Mesenchymal stem cell (in vitro differentiated cells and primary cell): Measurements from ENCODE around the gene BAZ2A.
"Not testable (repeated sequence)": the region's sequence is repeated elsewhere in the genome, so short reads cannot be mapped to it uniquely, and the experiment has no call there.

Experiments used
- DNase-seq: peaks from one replicate; pipeline ENCODE4 v3.0.0-alpha.2; 2013
- H2AFZ ChIP-seq: one replicate; pipeline ENCODE4 v1.6.1; 2013; ENCODE audit warnings: low read depth, mild to moderate bottlenecking, control low read depth, inconsistent platforms, low read length, moderate library complexity
- H2AK5ac ChIP-seq: 2 replicates; pipeline ENCODE4 v1.6.1; 2013; ENCODE audit warnings: low read length, moderate library complexity, mild to moderate bottlenecking, inconsistent platforms; ENCODE audit not compliant: severe bottlenecking
- H2BK120ac ChIP-seq: one replicate; pipeline ENCODE4 v1.6.1; 2013; ENCODE audit warnings: low read depth, mild to moderate bottlenecking, inconsistent platforms, low read length, moderate library complexity
- H2BK12ac ChIP-seq, 2 experiments: one replicate each; pipeline ENCODE4 v1.6.1; 2013; ENCODE audit warnings: inconsistent platforms in 2 of 2, low read length in 2 of 2, mild to moderate bottlenecking in 2 of 2, moderate library complexity in 2 of 2, control low read depth in 1 of 2
- H2BK15ac ChIP-seq: one replicate; pipeline ENCODE4 v1.6.1; 2013; ENCODE audit warnings: mild to moderate bottlenecking, low read depth, inconsistent platforms; ENCODE audit not compliant: poor library complexity, severe bottlenecking
- H2BK5ac ChIP-seq: 2 replicates; pipeline ENCODE4 v1.6.1; 2013; ENCODE audit warnings: low read depth, mild to moderate bottlenecking, low read length, control low read depth, inconsistent platforms; ENCODE audit not compliant: poor library complexity, severe bottlenecking
- H3K14ac ChIP-seq, 2 experiments: one replicate each; pipeline ENCODE4 v1.6.1; 2013; ENCODE audit warnings: inconsistent platforms in 2 of 2, low read length in 2 of 2, control low read depth in 1 of 2, mild to moderate bottlenecking in 1 of 2, moderate library complexity in 1 of 2
- H3K18ac ChIP-seq, 2 experiments: one replicate each; pipeline ENCODE4 v1.6.1; 2013; ENCODE audit warnings: inconsistent platforms in 2 of 2, low read length in 2 of 2, control low read depth in 1 of 2, low read depth in 1 of 2, mild to moderate bottlenecking in 1 of 2
- H3K23ac ChIP-seq, 2 experiments: one replicate each; pipeline ENCODE4 v1.6.1; 2013; ENCODE audit warnings: inconsistent platforms in 2 of 2, low read length in 2 of 2, mild to moderate bottlenecking in 2 of 2, moderate library complexity in 2 of 2, control low read depth in 1 of 2
- H3K27ac ChIP-seq: 2 replicates; pipeline ENCODE4 v1.5.1; 2013; ENCODE audit warnings: mild to moderate bottlenecking, moderate library complexity, low read length, control low read depth, inconsistent platforms; ENCODE audit not compliant: poor library complexity, severe bottlenecking
- H3K27me3 ChIP-seq, 2 experiments: 2 replicates each; pipeline versions ENCODE4 v1.6.1 to v1.7.0; 2013; ENCODE audit warnings: low read length in 2 of 2, mild to moderate bottlenecking in 2 of 2, moderate library complexity in 2 of 2, control low read depth in 1 of 2, inconsistent platforms in 1 of 2; ENCODE audit not compliant: control insufficient read depth in 1 of 2, insufficient read depth in 1 of 2
- H3K36me3 ChIP-seq, 2 experiments: 2 replicates each; pipeline versions ENCODE4 v1.6.1 to v1.7.0; 2013; ENCODE audit warnings: low read length in 2 of 2, control low read depth in 1 of 2, inconsistent platforms in 1 of 2, low read depth in 1 of 2, mild to moderate bottlenecking in 1 of 2; ENCODE audit not compliant: insufficient read depth in 2 of 2, control insufficient read depth in 1 of 2
- H3K4ac ChIP-seq, 2 experiments: one replicate each; pipeline ENCODE4 v1.6.1; 2013; ENCODE audit warnings: inconsistent platforms in 2 of 2, low read length in 2 of 2, mild to moderate bottlenecking in 2 of 2, moderate library complexity in 2 of 2, control low read depth in 1 of 2, low read depth in 1 of 2
- H3K4me1 ChIP-seq: 2 replicates; pipeline ENCODE4 v1.6.1; 2013; ENCODE audit warnings: low read depth, low read length, control low read depth; ENCODE audit not compliant: control insufficient read depth, insufficient read depth
- H3K4me2 ChIP-seq: 2 replicates; pipeline ENCODE4 v1.6.1; 2013; ENCODE audit warnings: low read length, mild to moderate bottlenecking, inconsistent platforms; ENCODE audit not compliant: poor library complexity, severe bottlenecking
- H3K4me3 ChIP-seq, 2 experiments: 2 replicates each; pipeline versions ENCODE4 v1.5.1 to v1.7.0; 2013; ENCODE audit warnings: low read length in 2 of 2, mild to moderate bottlenecking in 2 of 2, control low read depth in 1 of 2, low read depth in 1 of 2; ENCODE audit not compliant: insufficient read depth in 1 of 2
- H3K79me1 ChIP-seq: replicated peaks from 2 replicates; pipeline ENCODE4 v1.6.1; 2013; ENCODE audit warnings: mild to moderate bottlenecking, control low read depth, low read length, inconsistent platforms; ENCODE audit not compliant: poor library complexity, severe bottlenecking
- H3K9ac ChIP-seq: 2 replicates; pipeline ENCODE4 v1.7.0; 2013; ENCODE audit warnings: mild to moderate bottlenecking, low read length, moderate library complexity
- H3K9me3 ChIP-seq: 2 replicates; pipeline ENCODE4 v1.7.0; 2013; ENCODE audit warnings: mild to moderate bottlenecking, low read length; ENCODE audit not compliant: control insufficient read depth
- H4K8ac ChIP-seq: one replicate; pipeline ENCODE4 v1.6.1; 2013; ENCODE audit warnings: inconsistent platforms, mild to moderate bottlenecking, low read length, moderate library complexity
- H4K91ac ChIP-seq: one replicate; pipeline ENCODE4 v1.6.1; 2013; ENCODE audit warnings: mild to moderate bottlenecking, low read length, inconsistent platforms
- WGBS: methylation state at CpG from one replicate; pipeline ENCODE4 v1.1.7; 2013; ENCODE audit warnings: mixed read lengths; 5-methylcytosine and 5-hydroxymethylcytosine counted together

BAZ2A gene

GRCh38 chr12:56661560-56661959 lies 31.4 kb upstream of the BAZ2A start:
- no peak overlapping the region for H2BK15ac ChIP-seq
- H2BK12ac ChIP-seq, result no peak overlapping the region
- H2AK5ac ChIP-seq, result no peak overlapping the region
- H3K9ac ChIP-seq, result no peak overlapping the region
- peaks cover 18 to 48% of the 10 kb centered on the region in 2 experiments for H3K36me3 ChIP-seq
- no peak overlapping the region for H2BK5ac ChIP-seq
- H3K27me3 ChIP-seq, result no peaks in the 10 kb centered on the region
- no peak overlapping the region for H3K27ac ChIP-seq
- no peak for DNase-seq
- H4K91ac ChIP-seq, result no peak overlapping the region
- peaks cover 11% of the 10 kb centered on the region for H3K79me1 ChIP-seq
- H2AFZ ChIP-seq, result no peak overlapping the region
- H4K8ac ChIP-seq, result no peak overlapping the region
- H3K9me3 ChIP-seq, result no peaks in the 10 kb centered on the region
- H3K4ac ChIP-seq, result no peak overlapping the region
- 94% methylated on average over 7 of the region's 7 CpGs for WGBS
- H3K4me1 ChIP-seq, result no peaks in the 10 kb centered on the region
- H2BK120ac ChIP-seq, result no peak overlapping the region
- no peak overlapping the region for H3K4me3 ChIP-seq
- no peak overlapping the region for H3K4me2 ChIP-seq
- no peak overlapping the region for H3K18ac ChIP-seq
- no peak overlapping the region for H3K14ac ChIP-seq
- no peak overlapping the region for H3K23ac ChIP-seq

GRCh38 chr12:56658921-56659320 lies 28.8 kb upstream of the BAZ2A start:
- Histone ChIP-seq H3K23ac (no peak overlapping the region), H3K9me3 (no peaks in the 10 kb centered on the region), H3K14ac (no peak overlapping the region), H2BK120ac (no peak overlapping the region), H2BK12ac (no peak overlapping the region), H3K27me3 (no peaks in the 10 kb centered on the region), H2AFZ (no peak overlapping the region), H3K27ac (no peak overlapping the region), H2BK15ac (no peak overlapping the region), H3K4me1 (no peaks in the 10 kb centered on the region), H2AK5ac (no peak overlapping the region), H3K18ac (no peak overlapping the region), H3K4ac (no peak overlapping the region), H4K8ac (no peak overlapping the region), H2BK5ac (no peak overlapping the region), H3K36me3 (peaks cover 9 to 23% of the 10 kb centered on the region in 2 experiments), H3K4me2 (no peak overlapping the region), H3K4me3 (no peak overlapping the region), H3K9ac (no peak overlapping the region), H3K79me1 (peaks cover 4% of the 10 kb centered on the region), H4K91ac (no peak overlapping the region)
- WGBS, result 95% methylated on average over 1 of the region's 1 CpG
- no peak for DNase-seq

DNA sequence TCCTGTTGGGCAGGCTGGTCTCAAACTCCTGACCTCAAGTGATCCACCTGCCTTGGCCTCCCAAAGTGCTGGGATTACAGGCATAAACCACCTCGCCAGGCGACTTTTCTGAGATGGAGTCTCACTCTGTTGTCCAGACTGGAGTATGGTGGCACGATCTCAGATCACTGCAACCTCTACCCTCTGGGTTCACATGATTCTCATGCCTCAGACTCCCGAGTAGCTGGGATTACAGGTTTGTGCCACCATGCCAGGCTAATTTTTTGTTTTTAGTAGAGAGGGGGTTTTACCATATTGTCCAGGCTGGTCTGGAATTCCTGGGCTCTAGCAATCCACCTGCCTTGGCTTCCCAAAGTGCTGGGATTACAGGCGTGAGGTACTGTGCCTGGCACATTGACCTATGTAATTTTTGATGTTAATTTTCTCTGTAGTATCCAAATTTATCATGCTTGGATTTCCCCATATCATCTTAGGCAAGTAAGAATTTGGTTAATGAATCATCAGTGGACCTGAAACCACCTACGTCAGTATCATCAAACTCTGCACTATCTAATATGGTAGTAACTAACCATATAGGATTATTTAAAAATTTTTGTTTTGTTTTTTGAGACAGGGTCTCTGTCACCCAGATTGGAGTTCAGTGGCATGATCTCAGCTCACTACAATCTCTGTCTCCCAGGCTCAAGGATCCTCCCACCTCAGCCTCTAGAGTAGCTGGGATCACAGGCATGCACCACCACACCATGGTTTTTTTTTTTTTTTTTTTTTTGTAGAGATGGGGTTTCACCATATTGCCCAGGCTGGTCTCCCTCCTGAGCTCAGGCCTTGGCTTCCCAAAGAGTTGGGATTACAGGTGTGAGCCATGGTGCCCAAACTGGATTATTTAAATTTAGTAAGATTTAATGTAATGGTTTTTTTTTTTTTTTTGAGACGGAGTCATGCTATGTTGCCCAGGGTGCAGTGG lies 27.6 kb upstream of the BAZ2A start:
- H3K27ac ChIP-seq, result no peak overlapping the region
- H3K4me2 ChIP-seq, result no peak overlapping the region
- H4K8ac ChIP-seq, result no peak overlapping the region
- no peak overlapping the region for H4K91ac ChIP-seq
- H3K4me3 ChIP-seq, result no peak overlapping the region
- no peak overlapping the region for H2BK5ac ChIP-seq
- H3K4me1 ChIP-seq, result no peaks in the 10 kb centered on the region
- H3K23ac ChIP-seq, result no peak overlapping the region
- H3K27me3 ChIP-seq, result no peaks in the 10 kb centered on the region
- no peak overlapping the region for H2BK15ac ChIP-seq
- WGBS, result 100% methylated on average over 5 of the region's 7 CpGs
- no peak overlapping the region for H3K4ac ChIP-seq
- H3K36me3 ChIP-seq, result peaks cover 8 to 11% of the 10 kb centered on the region in 2 experiments
- H2AK5ac ChIP-seq, result no peak overlapping the region
- no peak overlapping the region for H2BK120ac ChIP-seq
- no peak overlapping the region for H3K9ac ChIP-seq
- no peak overlapping the region for H3K18ac ChIP-seq
- DNase-seq, result no peak
- H3K79me1 ChIP-seq, result peaks cover 4% of the 10 kb centered on the region
- no peak overlapping the region for H2AFZ ChIP-seq
- H3K9me3 ChIP-seq, result no peaks in the 10 kb centered on the region
- no peak overlapping the region for H2BK12ac ChIP-seq
- H3K14ac ChIP-seq, result no peak overlapping the region

DNA sequence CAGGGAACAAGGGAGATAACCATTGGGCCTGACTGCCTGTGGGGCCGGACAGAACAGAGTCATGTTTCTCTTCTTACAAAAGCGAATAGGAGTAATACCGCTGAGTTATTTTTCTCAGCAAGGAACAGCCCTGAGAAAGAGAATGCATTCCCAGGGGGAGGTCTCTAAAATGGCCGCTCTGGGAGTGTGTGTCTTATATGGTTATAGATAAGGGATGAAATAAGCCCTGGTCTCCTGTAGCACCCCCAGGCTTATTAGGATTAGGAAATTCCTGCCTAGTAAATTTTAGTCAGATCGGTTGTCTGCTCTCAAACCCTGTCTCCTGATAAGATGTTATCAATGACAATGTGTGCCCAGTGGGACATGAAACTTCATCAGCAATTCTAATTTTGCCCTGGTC lies 23.7 kb upstream of the BAZ2A start:
- not testable (repeated sequence) for DNase-seq, H3K9me3 ChIP-seq

More for the DNA sequence above, 23.7 kb upstream of the BAZ2A start:
- H3K4ac ChIP-seq, H2AK5ac ChIP-seq, H2BK120ac ChIP-seq, H2BK15ac ChIP-seq, H2BK12ac ChIP-seq, H3K23ac ChIP-seq, H3K4me1 ChIP-seq, H3K79me1 ChIP-seq, H3K4me3 ChIP-seq, H3K36me3 ChIP-seq, H2BK5ac ChIP-seq, H3K4me2 ChIP-seq, H3K27me3 ChIP-seq, H2AFZ ChIP-seq, H4K8ac ChIP-seq, H3K27ac ChIP-seq, H3K18ac ChIP-seq, H4K91ac ChIP-seq, H3K9ac ChIP-seq, H3K14ac ChIP-seq: not testable (repeated sequence)
- 79% methylated on average over 5 of the region's 5 CpGs for WGBS
